Measurements from ENCODE around the gene PDF.
"Not testable (repeated sequence)": the region's sequence is repeated elsewhere in the genome, so short reads cannot be mapped to it uniquely, and the experiment has no call there.

The PDF gene

DNA sequence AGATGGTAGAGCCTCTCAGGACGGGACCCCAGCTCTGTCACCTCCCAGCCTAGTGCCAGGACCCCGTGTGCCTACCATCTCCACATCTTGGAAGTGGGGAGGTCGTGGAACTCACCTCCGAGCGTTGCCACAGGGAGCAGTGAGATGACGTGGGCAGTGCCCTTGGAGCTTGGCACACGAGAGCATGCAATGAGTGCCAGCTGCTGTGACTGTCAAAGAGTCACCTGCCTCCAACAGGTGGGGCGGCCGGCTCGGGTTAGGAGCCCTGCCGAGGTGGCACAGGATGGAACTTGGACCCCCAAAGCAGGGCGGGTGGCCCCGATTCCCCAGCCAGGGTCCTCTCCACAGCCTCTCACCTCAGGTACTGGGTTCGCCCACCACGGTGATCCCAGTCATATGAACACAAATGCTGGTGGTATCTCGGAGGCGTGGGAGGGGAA is 13.8 kb downstream of the PDF start:
- no peak for DNase-seq (ENCODE audit: low read depth in 2 of 2)

DNA sequence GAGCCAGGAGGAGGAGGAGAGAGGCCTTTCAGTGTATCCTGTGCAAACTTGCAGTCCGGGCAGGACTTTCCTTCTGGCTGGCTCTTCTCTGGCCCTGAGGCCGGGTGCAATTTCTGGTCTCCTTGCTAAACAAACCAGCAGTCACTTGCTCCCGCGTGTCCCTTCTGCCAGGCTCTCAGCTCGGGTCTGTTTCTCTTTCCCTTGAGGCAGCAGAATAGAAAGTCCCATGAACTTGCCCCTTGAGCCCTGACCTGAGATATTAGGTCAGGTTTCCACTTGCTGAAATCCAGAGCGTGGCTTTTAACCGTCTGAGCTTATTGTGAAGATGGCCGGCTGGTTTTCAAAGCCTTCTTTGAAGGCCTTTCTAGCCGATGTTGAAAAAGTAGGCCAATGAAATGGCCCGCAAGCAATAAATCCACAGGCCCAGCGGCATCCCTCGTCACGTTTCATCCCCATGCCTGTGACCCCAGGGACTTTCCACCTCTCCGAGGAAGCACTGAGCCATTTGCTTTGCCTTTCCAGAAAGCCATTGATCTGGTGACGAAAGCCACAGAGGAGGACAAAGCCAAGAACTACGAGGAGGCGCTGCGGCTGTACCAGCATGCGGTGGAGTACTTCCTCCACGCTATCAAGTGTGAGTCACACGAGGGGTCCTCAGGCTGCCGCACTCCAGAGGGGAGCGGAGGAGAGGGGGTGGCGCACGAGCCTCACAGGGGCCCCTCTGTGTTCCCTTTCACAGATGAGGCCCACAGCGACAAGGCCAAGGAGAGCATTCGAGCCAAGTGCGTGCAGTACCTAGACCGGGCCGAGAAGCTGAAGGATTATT is 14.7 kb downstream of the PDF start:
- no peak for DNase-seq (ENCODE audit: low read depth in 2 of 2)

DNA sequence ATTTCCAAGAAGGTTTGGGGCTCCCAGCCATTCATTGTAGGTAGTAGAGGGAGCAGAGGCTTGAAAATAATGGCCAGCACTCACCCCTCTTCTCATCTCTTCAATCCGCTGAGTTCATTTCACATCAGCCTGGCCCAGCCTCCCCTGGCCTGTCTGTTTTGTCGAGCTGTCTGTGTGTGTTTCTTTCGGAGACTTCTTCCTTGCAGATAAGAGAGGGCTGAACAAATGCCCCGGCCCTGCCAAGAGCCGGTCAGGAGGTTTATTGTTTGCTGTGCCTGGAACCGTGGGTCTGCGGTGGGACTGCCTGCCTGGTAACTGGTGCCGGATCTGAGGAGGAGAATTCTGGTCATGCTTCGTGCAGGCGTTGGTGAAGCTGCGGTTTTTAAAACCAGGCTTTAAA is 15.9 kb downstream of the PDF start:
- DNase-seq (ENCODE audit: low read depth in 2 of 2), result no peak

DNA sequence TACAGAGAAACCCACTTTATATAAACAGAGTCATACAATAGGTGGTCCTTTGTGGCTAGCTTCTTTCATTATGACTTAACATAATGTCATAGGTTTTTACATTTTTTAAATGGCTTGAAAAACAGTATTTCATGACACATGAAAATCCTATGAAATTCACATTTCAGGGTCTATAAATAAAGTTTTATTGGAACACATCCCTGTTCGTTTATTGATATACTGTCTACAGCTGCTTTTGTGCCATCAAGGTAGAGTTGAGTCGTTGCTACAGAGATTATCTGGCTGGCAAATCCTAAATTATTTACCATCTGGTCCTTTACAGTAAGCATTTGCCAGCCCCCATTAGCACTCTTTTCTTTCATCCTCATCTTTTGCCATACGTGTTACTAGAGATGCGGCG is 16.9 kb downstream of the PDF start:
- DNase-seq (ENCODE audit: low read depth in 2 of 2), result no peak

DNA sequence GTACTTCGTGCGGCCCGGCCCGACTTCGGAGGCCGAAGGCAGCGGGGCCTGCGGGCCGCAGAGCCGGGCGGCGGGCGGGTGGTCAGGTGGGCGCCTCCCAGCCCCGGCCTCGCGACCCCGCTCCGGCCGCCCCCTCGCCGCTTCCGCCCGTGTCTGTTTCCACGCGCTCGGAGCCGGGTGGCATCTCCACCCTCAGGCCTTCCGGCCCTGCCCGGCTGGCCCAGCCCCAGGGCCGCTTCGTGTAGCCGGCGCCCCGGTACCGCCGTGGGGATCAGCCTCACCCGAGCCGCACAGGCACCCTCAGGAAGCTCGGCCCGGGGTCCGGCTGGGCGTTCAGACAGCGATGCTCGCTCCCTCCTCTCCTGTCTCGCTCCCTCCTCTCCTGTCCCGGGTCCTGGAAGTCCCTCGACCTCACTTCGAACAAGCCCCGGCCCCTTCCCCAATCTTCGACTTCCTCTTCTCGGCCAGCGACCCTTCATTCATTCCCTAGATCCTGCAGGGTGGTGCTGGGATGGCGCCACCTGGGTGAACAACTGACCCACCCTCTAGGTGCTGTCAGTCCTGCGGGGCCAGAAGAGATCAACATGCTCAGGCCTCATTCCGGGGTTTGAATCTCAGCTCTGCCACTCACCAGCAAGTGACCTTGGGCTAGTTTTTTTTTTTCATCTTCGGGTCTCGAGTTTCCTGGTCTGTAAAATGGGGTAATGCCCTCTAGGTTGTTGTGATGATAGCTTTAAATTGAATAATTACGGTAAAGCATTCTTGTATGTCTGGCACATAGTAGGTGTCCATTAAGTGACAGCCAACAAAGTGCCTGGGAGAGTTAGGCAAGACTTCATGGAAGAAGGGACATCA is 18.6 kb downstream of the PDF start:
- DNase-seq (ENCODE audit: low read depth in 2 of 2), result no peak

DNA sequence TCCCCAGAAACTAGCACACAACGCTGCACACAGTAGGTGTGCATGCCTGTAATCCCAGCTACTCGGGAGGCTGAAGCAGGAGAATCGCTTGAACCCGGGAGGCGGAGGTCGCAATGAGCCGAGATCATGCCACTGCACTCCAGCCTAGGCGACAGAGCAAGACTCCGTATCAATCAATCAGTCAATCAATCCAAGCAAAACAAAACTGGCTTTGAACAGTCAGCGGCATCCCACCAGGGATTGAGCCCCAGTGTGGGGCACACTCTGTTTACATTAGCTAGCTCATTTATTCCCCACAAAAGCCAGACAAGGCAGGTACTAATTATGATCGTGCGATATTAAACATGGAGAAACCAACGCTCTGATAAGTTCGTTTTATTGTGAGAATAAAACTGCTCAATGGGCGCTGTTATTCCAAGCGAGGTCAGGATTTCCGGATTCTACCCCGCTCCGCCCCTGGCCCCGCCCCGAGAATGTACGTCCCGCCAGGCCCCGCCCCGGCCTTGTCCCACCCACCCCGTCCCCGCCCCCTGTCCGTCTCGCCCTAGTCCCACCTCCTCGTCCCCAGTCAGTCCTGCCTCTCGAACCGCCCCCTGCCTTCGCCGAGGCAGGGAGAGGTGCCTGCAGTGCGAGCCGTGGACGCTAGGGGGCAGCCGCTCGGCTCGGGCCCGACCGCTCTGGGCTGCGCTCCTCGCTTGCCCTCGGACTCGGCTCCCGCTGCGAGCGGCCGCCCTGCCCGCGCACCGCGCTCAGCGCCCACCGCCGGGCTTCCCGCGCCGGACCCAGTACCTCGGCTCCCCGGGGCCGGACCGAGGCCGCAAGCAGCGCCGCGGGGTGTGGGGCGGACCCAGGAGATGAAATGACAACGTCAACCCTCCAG is 19.5 kb downstream of the PDF start, which contains the start of gene VPS4A:
VPS4A (plus strand) TSS at position 698 of the 880 bp plus-strand sequence; CDS start at position 860, 162 bp downstream.
- DNase-seq (ENCODE audit: low read depth in 2 of 2), result peak; percentile 93 to 97

DNA sequence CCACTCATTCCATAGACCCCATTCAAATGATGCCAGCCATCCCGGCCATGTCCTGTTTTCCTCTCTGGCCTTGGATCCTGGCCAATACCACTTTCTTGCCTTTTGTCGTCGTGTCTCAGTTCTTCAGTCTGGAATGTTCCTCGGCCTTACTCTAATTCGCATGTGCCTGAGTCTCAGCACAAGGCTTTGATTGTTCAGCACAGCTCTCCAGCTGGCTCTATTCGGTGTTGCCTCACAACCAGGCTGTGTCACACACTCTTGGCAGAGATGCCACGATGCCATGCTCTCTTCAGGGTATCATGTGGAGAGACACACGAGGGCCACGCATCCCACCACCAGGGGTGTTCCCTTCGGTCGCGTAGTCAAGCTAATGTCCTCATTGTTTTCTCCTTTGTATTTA is 21.1 kb downstream of the PDF start:
- DNase-seq (ENCODE audit: low read depth in 2 of 2), result no peak

DNA sequence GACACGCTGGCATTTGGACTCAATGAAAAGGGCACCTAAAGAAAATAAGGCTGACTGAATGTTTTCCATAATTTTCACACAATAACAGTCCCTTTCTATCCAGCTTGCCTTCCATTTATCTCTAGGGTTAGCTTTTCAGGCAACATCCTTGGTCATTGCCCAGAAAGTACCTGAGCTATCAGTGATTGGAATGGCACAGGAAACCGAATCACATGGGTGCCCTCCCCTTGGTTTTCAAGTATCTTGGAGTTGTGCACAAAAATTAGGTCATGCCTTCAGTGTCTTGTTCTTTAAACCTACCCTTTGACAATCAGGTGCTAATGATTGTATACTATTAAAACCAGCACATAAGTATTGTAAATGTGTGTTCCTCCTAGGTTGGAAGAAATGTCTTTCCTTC is 22.5 kb downstream of the PDF start:
- DNase-seq (ENCODE audit: low read depth in 2 of 2), result no peak

DNA sequence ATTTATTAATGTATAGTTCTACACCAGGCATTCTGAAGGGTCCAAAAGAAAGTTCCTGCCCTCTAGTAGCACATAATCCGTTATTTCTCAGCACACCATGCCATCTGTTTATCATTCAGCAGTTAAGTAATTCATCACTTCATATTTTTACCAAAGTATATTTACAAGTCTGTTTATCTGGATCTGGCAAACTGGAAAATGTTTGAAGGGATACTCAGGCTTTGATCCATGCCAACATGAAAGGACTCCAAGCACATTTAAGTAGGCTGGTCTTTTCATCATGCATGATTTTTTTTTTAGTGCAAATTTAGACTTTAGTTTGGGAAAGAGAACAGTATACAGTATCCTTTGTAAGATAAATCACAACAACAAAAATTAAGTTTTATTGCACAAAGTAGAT is 23.3 kb downstream of the PDF start:
- no peak for DNase-seq (ENCODE audit: low read depth in 2 of 2)

DNA sequence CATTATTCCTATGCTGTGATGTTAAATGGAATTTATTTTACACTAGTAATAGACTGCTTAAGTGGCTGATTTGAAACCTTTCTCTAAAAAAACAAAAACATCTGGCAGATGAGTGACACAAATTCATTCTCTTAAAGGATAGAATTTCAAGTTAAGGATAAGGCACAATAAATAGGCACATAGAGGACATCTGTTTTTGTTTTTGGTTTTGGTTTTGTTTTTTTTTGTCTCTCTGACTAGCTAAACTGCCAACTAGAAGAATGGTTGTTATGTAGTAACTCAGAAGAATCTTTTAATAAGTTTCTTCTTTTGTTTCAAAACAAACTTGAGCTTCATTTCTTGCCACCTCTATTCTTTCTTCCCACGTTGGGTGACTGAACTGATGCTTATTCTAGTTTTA is 24.4 kb downstream of the PDF start:
- no peak for DNase-seq (ENCODE audit: low read depth in 2 of 2)

DNA sequence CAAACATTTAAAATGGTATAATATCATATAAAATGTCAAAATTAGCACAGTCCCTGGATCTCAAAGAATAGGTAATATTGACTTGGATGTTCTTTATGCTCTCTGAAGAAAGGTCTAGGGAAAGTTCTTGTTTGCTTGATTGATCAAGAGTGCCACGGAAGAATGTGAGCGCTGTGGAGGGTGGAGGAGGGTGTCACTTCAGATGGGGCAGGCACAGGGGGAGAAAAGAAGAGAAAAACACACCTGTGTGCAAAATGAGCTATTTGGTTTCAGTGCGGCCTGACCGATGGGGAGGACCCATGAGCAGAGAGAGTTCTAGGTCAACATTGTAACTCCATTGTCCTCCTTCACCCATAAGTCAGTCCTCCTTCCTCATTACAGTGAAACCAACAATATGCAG is 28.1 kb downstream of the PDF start:
- no peak for DNase-seq (ENCODE audit: low read depth in 2 of 2)

DNA sequence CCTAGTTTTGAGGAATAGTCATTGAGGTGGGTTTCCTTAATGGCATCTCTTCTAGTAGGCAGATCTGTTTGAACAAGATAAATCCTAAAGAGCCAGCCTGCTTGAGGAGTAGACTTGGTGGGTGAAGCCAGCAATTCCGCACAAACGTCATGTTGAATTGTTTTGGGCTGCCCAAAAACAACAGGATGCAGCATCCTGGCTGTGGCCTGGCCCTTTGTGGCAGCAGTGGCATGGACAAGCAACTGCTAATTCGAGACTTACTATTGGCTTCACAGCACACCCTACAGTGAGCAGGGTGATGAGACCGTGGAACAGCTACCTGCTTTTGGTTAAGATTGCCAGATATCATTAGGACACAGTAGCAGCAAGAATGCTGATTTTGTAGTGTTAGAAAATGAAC is 28.5 kb downstream of the PDF start:
- DNase-seq (ENCODE audit: low read depth in 2 of 2), result no peak

DNA sequence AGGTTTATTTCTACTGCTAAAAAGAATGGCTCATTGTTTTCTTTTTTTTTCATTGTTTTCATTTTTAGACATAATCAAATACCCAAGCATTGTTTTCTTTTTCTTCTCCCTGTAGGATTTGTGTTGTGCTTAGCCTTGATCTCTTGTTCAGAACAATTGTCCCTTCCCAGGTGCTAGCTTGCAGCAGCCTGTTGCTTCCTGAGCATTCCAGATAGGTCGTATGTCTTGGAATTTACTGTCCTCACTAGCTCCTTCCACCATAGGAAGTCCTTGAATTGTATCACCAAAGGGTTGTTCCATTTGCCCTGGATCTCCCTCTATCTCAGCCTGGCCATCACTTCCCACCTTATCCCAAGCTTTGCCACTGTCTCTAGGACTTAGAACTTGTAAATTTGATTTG is 29.2 kb downstream of the PDF start:
- DNase-seq (ENCODE audit: low read depth in 2 of 2), result no peak

DNA sequence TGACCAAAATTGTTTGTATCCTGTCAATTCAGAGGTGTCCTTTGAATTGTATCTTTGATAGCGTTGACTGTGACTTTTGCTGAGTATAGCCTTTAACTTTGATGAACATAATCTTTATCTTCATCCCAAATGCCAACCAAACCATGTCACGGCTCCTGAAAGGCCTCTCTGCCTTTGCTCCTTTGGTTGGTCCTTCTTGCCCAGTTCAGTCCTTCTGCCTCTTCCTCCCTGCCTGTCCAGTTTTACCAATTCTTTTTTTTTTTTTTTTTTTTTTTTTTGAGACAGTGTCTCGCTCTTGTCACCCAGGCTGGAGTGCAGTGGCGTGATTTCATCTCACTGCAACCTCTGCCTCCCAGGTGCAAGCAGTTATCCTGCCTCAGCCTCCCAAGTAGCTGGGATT is 32.1 kb downstream of the PDF start:
- DNase-seq (ENCODE audit: low read depth in 2 of 2), result no peak

DNA sequence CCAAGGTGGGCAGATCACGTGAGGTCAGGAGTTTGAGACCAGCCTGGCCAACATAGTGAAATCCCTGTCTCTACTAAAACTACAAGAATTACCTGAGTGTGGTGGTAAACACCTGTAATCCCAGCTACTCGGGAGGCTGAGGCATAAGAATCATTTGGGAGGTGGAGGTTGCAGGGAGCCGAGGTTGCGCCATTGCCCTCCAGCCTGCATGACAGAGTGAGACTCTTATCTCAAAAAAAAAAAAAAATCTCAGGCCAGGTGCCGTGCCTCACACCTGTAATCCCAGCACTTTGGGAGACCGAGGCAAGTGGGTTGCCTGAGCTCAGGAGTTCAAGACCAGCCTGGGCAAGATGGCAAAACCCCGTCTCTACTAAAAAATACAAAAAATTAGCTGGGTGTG is 33.6 kb downstream of the PDF start:
- DNase-seq (ENCODE audit: low read depth in 2 of 2), result not testable (repeated sequence)

DNA sequence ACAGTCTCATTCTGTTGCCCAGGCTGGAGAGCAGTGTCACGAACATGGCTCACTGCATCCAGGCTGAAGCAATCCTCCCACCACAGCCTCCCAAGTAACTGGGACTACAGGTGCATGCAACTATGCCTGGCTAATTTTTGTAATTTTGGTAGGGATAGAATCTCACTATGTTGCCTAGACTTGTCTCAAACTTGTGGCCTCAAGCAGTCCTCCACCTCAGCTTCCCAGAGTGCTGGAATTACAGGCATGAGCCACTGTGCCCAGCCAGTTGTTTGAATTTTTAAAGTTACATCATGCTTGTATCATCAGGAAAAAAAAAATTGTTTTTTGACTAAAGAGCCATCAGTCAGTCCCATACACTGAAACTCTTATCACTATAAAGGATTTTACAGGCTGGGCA is 36.3 kb downstream of the PDF start:
- DNase-seq (ENCODE audit: low read depth in 2 of 2), result no peak

DNA sequence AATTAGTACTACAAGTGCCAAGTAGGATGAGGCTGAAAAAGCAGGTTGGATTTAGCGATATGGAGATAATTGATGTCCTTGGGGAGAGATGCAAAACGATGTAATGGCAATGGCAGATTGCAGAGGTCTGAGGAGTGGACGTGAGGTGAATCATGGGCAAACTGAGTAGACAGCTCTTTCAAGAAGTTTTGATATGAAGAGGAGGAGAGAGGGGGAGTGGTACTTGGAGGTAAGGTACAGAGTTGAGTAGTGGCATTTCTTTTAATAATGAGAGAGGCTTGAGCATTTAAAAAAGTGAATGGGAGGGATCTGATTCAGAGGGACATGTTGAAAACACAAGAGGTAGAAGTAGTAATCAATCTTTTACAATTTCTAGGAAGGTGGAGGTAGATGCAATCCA is 37.0 kb downstream of the PDF start:
- no peak for DNase-seq (ENCODE audit: low read depth in 2 of 2)

DNA sequence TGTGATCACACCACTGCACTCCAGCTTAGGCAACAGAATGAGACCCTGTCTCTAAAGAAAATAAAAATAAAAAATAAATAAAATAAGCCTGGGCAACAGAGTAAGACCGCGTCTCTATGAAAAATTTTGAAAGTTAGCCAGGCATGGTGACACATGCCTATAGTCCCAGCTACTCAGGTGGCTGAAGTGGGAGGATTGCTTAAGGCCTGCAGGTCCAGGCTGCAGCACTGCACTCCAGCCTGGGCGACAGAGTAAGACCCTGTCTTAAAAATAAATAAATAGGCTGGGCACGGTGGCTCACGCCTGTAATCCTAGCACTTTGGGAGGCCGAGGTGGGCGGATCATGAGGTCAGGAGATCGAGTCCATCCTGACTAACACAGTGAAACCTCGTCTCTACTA is 38.7 kb downstream of the PDF start:
- DNase-seq (ENCODE audit: low read depth in 2 of 2), result not testable (repeated sequence)

DNA sequence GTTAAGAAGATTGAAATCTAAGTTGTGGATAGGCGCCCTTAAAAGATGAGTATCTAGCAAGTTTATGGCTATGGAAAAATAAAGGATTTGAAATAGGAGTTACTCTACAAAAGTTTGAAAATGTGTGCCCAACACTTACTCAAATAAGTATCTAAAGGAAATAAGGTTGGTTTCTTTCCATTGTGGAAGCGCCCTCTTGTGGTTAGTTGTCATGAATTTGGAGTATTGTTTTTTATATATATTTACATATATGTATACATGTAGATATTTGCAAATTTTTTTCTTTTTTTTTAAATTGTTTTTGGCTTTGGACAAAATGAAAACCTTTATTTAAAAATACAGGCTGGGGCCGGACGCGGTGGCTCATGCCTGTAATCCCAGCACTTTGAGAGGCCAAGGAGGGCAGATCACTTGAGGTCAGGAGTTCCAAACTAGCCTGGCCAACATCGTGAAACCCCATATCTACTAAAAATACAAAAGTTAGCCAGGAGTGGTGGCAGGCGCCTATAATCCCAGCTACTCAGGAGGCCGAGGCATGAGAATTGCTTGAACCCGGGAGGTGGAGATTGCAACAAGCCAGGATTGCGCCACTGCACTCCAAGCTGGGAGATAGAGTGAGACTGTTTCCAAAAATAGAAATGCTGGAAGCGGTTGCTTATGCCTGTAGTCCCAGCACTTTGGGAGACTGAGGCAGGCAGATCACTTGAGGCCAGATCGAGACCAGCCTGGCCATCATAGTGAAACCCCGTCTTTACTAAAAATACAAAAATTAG is 43.3 kb downstream of the PDF start:
- peak in 1 of 2 donors; percentile 6 for DNase-seq (ENCODE audit: low read depth in 2 of 2)

DNA sequence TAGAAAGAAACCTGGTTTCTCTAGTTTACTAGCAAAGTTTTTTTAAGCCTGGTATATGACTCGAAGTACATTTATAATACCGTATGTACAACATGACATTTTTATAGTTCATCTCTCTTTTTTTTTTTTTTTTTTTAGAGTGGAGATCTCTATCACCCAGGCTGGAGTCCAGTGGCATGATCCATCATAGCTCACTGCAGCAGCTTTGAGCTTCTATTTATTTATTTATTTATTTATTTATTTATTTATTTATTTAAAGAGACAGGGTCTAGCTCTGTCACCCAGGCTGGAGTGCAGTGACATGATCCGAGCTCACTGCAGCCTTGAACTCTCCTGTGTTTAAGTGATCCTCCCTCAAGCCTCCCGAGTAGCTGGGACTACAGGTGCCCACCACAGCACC is 45.1 kb downstream of the PDF start:
- no peak for DNase-seq (ENCODE audit: low read depth in 2 of 2)

DNA sequence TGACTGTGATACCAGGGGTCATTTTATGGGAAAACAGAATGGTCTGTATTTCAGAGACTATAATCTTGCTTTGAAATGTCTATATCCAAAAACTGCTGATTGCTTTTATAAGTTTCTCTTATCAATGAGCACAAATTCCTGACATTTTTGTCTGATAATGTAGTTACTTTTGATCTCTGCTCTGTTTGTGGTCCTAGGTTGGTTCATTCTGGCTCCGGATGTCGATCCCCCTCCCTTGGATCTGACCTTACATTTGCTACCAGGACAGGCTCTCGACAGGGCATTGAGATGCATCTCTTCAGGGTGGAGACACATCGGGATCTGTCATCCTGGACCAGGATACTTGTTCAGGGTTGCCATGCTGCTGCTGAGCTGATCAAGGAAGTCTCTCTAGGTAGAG is 46.5 kb downstream of the PDF start:
- DNase-seq (ENCODE audit: low read depth in 2 of 2), result no peak

Data from activated CD8-positive, alpha-beta memory T cell treated with anti-CD3 and anti-CD28 coated beads for 4 hours (primary cell).